HG02973 (cell line): ENCODE measurements around the gene CLEC16A.

Experiments
- ATAC-seq: cut with Tn5 transposase; IDR thresholded peaks from one replicate; pipeline ENCODE4 v1.9.1; 2021; ENCODE audit warnings: moderate library complexity; ENCODE audit not compliant: unreplicated experiment

The CLEC16A gene

GRCh38 chr16:10944249-10945064 is at the start of gene CLEC16A:
TSS of gene CLEC16A (plus strand) at chr16:10944564. CDS start at chr16:10944718, 154 bp downstream.
- ATAC-seq, result peak; percentile 56

- ATAC-seq, result no peak
Measured at GRCh38 chr16:10895053-10895946, 49.1 kb upstream of the CLEC16A start.

DNA sequence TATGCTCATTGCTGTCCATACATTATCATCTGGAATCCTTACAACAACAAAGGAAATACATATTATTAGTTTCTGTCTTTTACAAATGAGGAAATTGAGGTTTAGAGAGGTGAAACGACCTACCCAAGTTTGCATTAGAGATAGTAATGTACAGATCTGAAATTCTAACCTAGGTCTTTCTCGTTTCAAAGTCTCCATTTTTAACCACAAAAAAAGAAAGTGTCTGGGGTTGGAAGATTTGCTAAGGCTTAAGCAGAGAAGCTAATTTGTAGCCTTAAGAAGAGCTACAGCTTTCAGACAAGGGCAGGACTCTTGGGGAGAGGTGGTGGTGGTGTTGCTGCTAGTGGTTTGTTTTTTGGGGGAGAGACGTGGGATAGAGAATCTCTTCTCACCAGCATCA is 48.2 kb upstream of the CLEC16A start:
- no peak for ATAC-seq

GRCh38 chr16:10896723-10897122 is 47.6 kb upstream of the CLEC16A start:
- peak; percentile 7 for ATAC-seq

DNA sequence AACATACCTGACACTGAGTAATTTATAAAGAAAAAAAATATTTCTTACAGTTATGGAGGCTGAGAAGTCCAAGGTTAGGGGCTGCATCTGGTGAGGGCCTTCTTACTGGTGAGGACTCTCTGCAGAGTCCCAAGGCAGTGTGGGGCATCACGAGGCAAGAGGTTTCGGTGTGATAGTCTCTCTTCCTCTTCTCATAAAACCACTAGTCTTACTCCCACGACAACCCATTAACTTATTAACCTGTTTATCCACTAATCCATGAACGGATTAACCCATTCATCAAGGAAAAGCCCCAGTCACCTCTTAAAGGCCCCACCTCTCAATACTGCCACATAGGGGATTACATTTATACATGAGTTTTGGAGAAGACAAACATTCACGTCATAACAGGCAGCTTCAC is 47.2 kb upstream of the CLEC16A start:
- peak; percentile 49 for ATAC-seq

- no peak for ATAC-seq
Measured at GRCh38 chr16:10902999-10903398, 41.4 kb upstream of the CLEC16A start.

GRCh38 chr16:10906482-10906881 is 37.9 kb upstream of the CLEC16A start:
- ATAC-seq, result no peak

DNA sequence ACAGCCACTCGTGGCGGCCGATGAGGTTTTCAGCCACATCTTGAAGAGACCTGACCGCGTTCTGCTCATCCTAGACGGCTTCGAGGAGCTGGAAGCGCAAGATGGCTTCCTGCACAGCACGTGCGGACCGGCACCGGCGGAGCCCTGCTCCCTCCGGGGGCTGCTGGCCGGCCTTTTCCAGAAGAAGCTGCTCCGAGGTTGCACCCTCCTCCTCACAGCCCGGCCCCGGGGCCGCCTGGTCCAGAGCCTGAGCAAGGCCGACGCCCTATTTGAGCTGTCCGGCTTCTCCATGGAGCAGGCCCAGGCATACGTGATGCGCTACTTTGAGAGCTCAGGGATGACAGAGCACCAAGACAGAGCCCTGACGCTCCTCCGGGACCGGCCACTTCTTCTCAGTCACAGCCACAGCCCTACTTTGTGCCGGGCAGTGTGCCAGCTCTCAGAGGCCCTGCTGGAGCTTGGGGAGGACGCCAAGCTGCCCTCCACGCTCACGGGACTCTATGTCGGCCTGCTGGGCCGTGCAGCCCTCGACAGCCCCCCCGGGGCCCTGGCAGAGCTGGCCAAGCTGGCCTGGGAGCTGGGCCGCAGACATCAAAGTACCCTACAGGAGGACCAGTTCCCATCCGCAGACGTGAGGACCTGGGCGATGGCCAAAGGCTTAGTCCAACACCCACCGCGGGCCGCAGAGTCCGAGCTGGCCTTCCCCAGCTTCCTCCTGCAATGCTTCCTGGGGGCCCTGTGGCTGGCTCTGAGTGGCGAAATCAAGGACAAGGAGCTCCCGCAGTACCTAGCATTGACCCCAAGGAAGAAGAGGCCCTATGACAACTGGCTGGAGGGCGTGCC is 37.2 kb upstream of the CLEC16A start:
- no peak for ATAC-seq

- no peak for ATAC-seq
Measured at GRCh38 chr16:10907757-10908045, 36.7 kb upstream of the CLEC16A start.

DNA sequence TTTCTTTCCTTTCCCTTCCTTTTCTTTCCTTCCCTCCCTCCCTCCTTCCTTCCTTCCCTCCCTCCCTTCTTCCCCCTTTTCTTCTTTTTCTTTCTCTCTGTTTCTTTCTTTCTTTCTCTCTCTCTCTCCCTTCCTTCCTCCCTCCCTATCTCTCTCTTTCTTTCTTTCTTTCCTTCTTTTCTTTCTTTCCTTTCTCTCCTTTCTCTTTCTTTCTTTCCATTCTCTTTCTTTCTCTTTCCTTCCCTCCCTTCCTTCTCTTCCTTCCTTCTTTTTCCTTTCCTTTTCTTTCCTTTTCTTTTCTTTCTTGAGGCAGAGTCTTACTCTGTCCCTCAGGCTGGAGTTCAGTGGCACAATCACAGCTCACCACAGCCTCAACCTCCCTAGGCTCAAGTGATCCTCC is 33.1 kb upstream of the CLEC16A start:
- ATAC-seq, result no peak

DNA sequence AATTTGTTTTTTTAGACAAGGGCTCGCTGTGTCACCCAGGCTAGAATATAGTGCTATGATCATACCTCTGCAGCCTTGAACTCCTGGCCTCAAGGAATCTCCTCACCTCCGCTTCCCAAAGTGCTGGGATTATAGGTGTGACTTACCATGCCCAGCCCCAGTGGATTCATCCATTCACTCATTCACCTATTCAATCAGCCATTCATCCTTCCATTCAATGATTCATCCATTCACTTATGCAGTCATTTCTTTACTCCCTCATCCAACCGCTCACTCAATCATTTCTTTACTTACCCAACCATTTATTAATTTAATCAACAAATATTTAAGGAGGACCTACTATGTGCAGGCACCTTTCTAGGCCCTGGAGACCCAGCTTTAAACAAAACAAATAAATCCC is 27.8 kb upstream of the CLEC16A start:
- ATAC-seq, result no peak

GRCh38 chr16:10918294-10919002 is 25.9 kb upstream of the CLEC16A start:
- peak; percentile 53 for ATAC-seq

DNA sequence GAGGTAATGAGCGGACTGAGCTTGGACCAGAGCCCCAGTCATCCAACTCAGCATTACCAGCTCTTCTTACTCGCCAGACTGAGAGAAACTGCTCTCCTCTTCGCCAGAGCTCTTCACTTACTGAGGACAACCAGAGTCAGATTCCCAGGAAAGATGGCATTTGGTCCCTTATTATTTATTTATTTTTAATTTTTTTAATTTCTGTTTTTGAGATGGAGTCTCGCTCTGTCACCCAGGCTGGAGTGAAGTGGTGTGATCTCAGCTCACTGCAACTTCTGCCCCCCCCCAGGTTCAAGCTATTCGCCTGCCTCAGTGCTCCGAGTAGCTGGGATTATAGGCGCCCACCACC is 25.4 kb upstream of the CLEC16A start:
- ATAC-seq, result no peak

GRCh38 chr16:10920726-10921427 is 23.5 kb upstream of the CLEC16A start:
- no peak for ATAC-seq

DNA sequence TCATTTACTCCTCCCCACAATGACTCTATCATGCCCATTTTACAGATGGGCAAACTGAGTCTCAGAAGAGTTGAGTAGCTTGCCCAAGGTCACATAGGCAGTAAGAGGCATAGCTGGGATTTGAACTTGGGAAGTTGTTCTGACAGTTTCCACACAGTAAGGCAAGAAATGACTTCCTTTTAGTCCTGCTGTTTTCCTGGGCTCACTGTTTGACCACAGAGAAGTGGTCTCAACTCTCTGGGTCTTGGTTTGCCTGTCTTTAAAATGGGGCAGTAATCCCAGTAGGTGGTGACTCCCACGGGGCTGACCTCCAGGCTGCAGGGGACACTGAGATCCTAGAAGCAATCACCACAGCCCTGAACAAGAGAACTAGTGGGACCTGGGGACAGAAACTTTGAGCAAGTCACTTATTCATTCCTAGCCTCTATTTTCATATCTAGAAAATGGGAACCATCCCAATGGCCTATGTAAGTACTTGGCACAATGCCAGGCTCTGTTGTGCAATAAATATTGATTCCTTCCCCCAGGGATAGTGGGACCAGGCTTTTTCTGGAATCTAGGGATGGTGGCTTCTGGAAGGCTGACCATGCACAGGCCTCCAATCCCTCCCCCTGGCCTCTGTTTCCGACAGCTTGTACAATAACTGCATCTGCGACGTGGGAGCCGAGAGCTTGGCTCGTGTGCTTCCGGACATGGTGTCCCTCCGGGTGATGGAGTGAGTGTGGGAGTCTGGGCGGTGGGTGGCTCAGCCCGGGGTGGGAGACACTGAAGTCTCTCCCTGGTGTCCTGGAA is 22.6 kb upstream of the CLEC16A start:
- no peak for ATAC-seq

DNA sequence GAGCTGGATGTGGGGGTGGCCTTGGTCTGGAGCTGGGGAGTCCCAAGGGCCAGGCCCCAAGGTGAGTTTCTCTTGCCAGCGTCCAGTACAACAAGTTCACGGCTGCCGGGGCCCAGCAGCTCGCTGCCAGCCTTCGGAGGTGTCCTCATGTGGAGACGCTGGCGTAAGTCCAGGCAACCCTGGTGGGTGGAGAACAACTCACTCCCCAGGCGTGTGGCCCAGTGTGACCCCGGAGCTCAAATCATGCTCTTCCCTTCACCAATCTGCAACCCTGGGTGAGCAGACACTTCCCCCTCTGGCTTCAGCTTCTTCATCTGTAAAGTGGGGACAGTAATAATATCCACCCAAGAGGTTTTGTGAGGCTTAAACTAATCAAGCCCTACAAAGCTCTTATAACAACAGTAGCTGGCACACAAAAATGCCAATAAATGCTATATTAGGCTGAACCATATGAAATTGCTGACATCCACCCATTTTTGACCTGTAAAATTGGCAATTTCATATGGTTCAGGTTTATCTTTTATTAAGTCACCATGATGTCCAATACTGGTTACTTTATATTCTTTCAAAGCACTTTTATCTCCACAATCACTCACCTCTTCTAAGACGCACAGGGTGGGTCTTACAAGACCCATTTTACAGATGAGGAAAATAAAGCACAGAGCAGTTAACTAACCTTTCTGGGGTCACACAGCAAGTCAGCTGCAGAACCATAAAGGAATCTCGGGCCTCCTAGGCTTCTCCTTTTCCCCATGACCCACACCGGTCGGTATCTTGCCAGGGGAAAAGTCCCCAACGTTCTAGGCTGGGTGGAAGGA is 21.8 kb upstream of the CLEC16A start:
- ATAC-seq, result no peak

GRCh38 chr16:10923146-10923649 is 21.2 kb upstream of the CLEC16A start:
- ATAC-seq, result no peak

- ATAC-seq, result no peak
Measured at GRCh38 chr16:10923650-10924214, 20.6 kb upstream of the CLEC16A start.
